ENCODE measurements around the gene MRNIP.

DNA sequence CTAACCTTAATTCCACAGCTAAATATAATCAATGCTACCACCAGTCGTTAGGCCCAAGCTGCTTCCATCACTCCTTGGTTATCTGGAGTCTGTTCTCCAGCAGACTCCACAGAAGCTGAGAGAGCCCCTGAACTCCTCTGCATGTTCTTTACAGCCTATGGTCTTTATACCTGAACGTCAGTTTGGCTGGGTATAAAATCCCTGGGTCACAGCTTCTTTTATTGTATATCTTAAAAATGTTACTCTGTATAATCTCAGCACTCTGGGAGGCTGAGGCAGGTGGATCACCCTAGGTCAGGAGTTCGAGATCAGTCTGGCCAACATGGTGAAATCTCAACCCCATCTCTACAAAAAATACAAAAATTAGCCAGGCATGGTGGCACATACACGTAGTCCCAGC lies 23.7 kb upstream of the MRNIP start:
- no peak for TF ChIP-seq FOXA1 (IDR thresholded peaks at IDR 0.05)
- TF ChIP-seq, protein P1, sequence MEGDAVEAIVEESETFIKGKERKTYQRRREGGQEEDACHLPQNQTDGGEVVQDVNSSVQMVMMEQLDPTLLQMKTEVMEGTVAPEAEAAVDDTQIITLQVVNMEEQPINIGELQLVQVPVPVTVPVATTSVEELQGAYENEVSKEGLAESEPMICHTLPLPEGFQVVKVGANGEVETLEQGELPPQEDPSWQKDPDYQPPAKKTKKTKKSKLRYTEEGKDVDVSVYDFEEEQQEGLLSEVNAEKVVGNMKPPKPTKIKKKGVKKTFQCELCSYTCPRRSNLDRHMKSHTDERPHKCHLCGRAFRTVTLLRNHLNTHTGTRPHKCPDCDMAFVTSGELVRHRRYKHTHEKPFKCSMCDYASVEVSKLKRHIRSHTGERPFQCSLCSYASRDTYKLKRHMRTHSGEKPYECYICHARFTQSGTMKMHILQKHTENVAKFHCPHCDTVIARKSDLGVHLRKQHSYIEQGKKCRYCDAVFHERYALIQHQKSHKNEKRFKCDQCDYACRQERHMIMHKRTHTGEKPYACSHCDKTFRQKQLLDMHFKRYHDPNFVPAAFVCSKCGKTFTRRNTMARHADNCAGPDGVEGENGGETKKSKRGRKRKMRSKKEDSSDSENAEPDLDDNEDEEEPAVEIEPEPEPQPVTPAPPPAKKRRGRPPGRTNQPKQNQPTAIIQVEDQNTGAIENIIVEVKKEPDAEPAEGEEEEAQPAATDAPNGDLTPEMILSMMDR (IDR thresholded peaks at IDR 0.05; ENCODE audit: low read depth, low read length, missing input control): no peak
- TF ChIP-seq HNF4A (conservative IDR thresholded peaks at IDR 0.05): no peak
- TF ChIP-seq ZBTB33 (IDR thresholded peaks at IDR 0.05): no peak
- TF ChIP-seq REST (IDR thresholded peaks at IDR 0.05): no peak
- TF ChIP-seq TAF1 (conservative IDR thresholded peaks at IDR 0.05): no peak
- TF ChIP-seq EGR1 (IDR thresholded peaks at IDR 0.05; ENCODE audit: low read depth in 2 of 2): no peak
- TF ChIP-seq RAD21 (IDR thresholded peaks at IDR 0.05): no peak
